ENCODE results near the gene EDEM1. TPM values are rescaled to one million over a fixed set of nuclear protein-coding genes. Genes with fewer than 3 reads are reported as not detected.
A peak's percentile ranks its signal among the peaks of the same experiment; 100 is the strongest.

EDEM1 gene
- total RNA-seq, 1 donor from 2014 or later, result 88.6 TPM

DNA sequence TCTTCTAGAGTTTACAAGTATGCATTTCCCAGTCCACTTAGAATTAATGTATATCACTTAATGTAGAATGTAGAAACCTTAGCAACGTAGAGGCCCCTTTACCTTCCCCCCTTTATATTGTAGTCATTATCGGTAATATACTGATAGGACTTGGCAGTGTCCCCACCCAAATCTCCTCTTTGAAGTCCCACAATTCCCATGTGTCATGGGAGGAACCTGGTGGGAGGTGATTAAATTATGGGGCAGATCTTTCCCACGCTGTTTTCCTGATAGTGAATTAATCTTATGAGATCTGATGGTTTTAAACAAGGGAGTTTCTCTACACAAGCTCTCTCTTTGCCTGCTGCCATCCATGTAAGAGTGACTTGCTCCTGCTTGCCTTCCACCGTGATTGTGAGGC lies 34.4 kb upstream of the EDEM1 start:
- no peaks in the 10 kb centered on the region for H3K4me1 ChIP-seq
- no peak for DNase-seq
- no peak for ATAC-seq
- H3K36me3 ChIP-seq, result no peaks in the 10 kb centered on the region
- H3K27me3 ChIP-seq, result no peaks in the 10 kb centered on the region
- no peak overlapping the region for H3K4me3 ChIP-seq
- TF ChIP-seq, protein P1, sequence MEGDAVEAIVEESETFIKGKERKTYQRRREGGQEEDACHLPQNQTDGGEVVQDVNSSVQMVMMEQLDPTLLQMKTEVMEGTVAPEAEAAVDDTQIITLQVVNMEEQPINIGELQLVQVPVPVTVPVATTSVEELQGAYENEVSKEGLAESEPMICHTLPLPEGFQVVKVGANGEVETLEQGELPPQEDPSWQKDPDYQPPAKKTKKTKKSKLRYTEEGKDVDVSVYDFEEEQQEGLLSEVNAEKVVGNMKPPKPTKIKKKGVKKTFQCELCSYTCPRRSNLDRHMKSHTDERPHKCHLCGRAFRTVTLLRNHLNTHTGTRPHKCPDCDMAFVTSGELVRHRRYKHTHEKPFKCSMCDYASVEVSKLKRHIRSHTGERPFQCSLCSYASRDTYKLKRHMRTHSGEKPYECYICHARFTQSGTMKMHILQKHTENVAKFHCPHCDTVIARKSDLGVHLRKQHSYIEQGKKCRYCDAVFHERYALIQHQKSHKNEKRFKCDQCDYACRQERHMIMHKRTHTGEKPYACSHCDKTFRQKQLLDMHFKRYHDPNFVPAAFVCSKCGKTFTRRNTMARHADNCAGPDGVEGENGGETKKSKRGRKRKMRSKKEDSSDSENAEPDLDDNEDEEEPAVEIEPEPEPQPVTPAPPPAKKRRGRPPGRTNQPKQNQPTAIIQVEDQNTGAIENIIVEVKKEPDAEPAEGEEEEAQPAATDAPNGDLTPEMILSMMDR (IDR thresholded peaks at IDR 0.05), result no peak
- H3K27ac ChIP-seq, result no peak overlapping the region
- no peaks in the 10 kb centered on the region for H3K9me3 ChIP-seq
- intact Hi-C loops (cut with DNase I), result no loop called here

DNA sequence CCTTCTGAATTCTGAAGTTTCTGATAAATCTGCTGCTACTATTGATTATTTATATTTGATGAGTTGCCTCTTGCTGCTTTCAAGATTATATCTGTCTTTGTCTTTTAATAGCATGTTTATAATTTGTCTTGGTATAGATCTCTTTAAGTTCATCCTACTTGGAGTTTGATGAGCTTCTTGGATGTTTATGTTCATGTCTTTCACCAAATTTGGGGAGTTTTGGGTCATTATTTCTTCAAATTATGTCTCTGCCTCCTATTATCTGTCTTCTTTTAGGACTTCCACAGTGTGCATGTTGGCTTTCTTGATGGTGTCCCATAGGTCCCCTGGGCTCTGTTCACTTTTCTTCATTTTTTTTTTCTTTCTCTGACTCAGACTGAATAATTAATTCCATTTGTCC lies 32.3 kb upstream of the EDEM1 start:
- TF ChIP-seq, protein P1 (IDR thresholded peaks at IDR 0.05), result no peak

DNA sequence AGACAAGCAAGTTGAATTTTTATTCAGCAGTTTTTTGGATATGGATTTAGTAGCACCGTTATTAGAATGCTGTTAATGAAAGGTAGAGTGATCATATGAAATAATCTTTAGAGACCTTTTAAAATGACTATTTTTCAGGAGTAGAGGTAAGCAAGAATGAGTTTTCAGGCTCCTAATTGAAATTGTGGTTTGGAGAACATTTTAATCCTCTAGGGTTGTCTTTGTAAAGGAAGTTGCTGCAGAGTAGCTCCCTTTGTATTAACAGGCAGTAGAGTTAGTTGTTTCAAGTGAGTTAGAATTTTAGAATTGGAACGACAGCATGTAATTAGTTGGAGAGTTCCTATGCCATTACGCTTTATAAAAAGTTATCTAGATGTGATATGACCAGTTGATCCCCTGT lies 27.2 kb upstream of the EDEM1 start:
- TF ChIP-seq, protein P1 (IDR thresholded peaks at IDR 0.05), result no peak
- H3K36me3 ChIP-seq, result no peaks in the 10 kb centered on the region
- H3K4me3 ChIP-seq, result no peak overlapping the region
- intact Hi-C loops (cut with DNase I), result no loop called here
- no peak overlapping the region for H3K27ac ChIP-seq
- DNase-seq (no peak), ATAC-seq (no peak)
- H3K9me3 ChIP-seq, result no peaks in the 10 kb centered on the region
- peaks cover 28% of the 10 kb centered on the region for H3K4me1 ChIP-seq
- H3K27me3 ChIP-seq, result no peaks in the 10 kb centered on the region

More for the DNA sequence above, 32.3 kb upstream of the EDEM1 start:
- DNase-seq (no peak), ATAC-seq (no peak)
- no peaks in the 10 kb centered on the region for H3K36me3 ChIP-seq
- no peak overlapping the region for H3K27ac ChIP-seq
- H3K9me3 ChIP-seq, result no peaks in the 10 kb centered on the region
- H3K4me3 ChIP-seq, result no peak overlapping the region
- no peaks in the 10 kb centered on the region for H3K27me3 ChIP-seq
- intact Hi-C loops (cut with DNase I), result no loop called here
- peaks cover 7% of the 10 kb centered on the region for H3K4me1 ChIP-seq

DNA sequence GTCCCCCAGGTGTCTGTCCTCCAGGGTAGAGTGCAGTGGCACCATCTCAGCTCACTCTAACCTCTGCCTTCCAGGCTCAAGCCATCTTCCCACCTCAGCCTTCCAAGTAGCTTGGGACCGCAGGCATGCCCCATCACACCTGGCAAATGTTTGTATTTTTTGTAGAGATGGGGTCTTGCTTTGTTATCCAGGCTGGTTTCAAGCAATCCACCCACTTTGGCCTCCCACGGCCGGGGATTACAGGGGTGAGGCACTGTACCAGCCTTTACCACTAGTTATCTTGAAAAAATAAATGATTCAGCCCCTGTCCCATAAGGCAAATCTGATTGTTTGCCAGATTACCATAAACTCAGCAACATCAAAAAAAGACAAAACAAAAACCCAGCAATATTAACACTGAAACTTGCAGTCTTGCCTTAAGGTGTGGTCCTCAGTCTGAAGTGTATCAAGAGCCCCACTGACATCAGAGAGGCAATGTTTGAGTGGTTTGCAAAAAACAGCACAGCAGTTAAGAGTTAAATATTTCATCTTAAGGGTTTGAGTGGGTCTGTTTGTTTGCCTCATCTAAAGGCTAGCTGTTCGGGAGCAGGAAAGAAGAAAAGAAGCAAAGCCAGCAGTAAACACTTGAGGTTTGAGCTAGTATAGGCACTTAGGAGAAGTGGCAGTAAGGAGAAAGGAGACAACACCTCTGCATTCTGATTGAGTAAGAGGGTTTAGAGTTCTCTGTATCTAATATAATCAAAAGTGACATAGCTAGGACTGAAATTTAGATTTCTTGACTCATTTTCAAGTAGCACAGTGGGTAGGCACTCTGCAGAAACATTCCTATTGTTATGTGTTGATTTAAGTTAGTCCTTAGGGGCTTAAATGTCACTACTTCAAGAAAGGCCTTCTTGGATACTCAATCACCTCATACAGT lies 26.3 kb upstream of the EDEM1 start:
- intact Hi-C loops (cut with DNase I), result no loop called here
- Histone ChIP-seq H3K27ac (peak overlapping the region; percentile 9), H3K9me3 (no peaks in the 10 kb centered on the region), H3K36me3 (no peaks in the 10 kb centered on the region), H3K4me1 (peaks cover 29% of the 10 kb centered on the region), H3K4me3 (no peak overlapping the region), H3K27me3 (no peaks in the 10 kb centered on the region)
- ATAC-seq (peak; percentile 92), DNase-seq (no peak)
- TF ChIP-seq, protein P1 (IDR thresholded peaks at IDR 0.05), result no peak

DNA sequence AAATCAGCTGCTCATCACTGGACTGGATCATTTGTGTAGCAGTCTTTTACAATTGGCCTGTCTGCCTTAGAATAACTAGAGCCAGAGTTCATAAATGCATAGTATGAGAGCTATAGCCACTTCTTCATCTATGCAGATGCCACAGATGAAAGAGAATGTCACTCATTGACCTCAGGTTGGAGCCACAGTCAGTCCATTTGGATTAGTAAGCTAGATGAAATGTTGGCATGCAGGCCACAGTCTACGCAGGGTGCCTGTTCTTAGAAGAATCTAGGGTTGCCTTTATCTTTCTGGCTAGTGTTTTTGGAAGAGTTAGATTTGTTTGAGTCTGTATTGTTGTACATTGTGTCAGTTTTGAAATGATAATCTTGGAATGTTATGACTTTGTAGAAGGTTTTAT lies 25.4 kb upstream of the EDEM1 start:
- intact Hi-C loops (cut with DNase I), result no loop called here
- H3K27ac ChIP-seq, result no peak overlapping the region
- no peak overlapping the region for H3K4me3 ChIP-seq
- ATAC-seq (peak; percentile 28), DNase-seq (no peak)
- no peaks in the 10 kb centered on the region for H3K9me3 ChIP-seq
- TF ChIP-seq, protein P1 (IDR thresholded peaks at IDR 0.05), result no peak
- no peaks in the 10 kb centered on the region for H3K36me3 ChIP-seq
- no peaks in the 10 kb centered on the region for H3K27me3 ChIP-seq
- H3K4me1 ChIP-seq, result peaks cover 29% of the 10 kb centered on the region

Data from upper lobe of right lung (tissue), 1 donor.